ENCODE data around the gene AGK. TPM values are rescaled to one million over a fixed set of nuclear protein-coding genes. Genes with fewer than 3 reads are reported as not detected.

Gene AGK
- total and polyA plus RNA-seq, 2 of the 8 experiments (the other 6 are each of a cell fraction or from before 2014, with no cell fraction given), result 25.8 to 34.0 TPM

DNA sequence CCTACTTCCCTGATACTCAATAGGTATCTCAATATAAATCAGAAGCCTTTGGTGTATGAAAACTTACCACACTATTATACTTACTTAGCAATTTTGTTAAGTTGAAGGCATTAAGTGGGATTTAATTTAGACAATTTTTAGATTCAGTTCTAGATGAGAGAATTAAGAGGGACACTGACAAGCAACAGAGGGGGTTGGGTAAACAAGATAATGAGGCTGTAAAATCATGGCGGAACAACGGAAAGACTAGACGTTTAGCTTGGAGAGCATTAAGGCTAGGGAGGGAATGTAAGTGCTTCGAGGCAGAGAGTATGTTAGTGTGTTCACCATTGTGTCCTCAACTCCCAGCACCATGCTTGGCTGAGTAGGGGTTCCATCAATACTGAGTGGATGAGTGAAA lies 79.4 kb downstream of the AGK start (continued):
- TF ChIP-seq, protein P1, sequence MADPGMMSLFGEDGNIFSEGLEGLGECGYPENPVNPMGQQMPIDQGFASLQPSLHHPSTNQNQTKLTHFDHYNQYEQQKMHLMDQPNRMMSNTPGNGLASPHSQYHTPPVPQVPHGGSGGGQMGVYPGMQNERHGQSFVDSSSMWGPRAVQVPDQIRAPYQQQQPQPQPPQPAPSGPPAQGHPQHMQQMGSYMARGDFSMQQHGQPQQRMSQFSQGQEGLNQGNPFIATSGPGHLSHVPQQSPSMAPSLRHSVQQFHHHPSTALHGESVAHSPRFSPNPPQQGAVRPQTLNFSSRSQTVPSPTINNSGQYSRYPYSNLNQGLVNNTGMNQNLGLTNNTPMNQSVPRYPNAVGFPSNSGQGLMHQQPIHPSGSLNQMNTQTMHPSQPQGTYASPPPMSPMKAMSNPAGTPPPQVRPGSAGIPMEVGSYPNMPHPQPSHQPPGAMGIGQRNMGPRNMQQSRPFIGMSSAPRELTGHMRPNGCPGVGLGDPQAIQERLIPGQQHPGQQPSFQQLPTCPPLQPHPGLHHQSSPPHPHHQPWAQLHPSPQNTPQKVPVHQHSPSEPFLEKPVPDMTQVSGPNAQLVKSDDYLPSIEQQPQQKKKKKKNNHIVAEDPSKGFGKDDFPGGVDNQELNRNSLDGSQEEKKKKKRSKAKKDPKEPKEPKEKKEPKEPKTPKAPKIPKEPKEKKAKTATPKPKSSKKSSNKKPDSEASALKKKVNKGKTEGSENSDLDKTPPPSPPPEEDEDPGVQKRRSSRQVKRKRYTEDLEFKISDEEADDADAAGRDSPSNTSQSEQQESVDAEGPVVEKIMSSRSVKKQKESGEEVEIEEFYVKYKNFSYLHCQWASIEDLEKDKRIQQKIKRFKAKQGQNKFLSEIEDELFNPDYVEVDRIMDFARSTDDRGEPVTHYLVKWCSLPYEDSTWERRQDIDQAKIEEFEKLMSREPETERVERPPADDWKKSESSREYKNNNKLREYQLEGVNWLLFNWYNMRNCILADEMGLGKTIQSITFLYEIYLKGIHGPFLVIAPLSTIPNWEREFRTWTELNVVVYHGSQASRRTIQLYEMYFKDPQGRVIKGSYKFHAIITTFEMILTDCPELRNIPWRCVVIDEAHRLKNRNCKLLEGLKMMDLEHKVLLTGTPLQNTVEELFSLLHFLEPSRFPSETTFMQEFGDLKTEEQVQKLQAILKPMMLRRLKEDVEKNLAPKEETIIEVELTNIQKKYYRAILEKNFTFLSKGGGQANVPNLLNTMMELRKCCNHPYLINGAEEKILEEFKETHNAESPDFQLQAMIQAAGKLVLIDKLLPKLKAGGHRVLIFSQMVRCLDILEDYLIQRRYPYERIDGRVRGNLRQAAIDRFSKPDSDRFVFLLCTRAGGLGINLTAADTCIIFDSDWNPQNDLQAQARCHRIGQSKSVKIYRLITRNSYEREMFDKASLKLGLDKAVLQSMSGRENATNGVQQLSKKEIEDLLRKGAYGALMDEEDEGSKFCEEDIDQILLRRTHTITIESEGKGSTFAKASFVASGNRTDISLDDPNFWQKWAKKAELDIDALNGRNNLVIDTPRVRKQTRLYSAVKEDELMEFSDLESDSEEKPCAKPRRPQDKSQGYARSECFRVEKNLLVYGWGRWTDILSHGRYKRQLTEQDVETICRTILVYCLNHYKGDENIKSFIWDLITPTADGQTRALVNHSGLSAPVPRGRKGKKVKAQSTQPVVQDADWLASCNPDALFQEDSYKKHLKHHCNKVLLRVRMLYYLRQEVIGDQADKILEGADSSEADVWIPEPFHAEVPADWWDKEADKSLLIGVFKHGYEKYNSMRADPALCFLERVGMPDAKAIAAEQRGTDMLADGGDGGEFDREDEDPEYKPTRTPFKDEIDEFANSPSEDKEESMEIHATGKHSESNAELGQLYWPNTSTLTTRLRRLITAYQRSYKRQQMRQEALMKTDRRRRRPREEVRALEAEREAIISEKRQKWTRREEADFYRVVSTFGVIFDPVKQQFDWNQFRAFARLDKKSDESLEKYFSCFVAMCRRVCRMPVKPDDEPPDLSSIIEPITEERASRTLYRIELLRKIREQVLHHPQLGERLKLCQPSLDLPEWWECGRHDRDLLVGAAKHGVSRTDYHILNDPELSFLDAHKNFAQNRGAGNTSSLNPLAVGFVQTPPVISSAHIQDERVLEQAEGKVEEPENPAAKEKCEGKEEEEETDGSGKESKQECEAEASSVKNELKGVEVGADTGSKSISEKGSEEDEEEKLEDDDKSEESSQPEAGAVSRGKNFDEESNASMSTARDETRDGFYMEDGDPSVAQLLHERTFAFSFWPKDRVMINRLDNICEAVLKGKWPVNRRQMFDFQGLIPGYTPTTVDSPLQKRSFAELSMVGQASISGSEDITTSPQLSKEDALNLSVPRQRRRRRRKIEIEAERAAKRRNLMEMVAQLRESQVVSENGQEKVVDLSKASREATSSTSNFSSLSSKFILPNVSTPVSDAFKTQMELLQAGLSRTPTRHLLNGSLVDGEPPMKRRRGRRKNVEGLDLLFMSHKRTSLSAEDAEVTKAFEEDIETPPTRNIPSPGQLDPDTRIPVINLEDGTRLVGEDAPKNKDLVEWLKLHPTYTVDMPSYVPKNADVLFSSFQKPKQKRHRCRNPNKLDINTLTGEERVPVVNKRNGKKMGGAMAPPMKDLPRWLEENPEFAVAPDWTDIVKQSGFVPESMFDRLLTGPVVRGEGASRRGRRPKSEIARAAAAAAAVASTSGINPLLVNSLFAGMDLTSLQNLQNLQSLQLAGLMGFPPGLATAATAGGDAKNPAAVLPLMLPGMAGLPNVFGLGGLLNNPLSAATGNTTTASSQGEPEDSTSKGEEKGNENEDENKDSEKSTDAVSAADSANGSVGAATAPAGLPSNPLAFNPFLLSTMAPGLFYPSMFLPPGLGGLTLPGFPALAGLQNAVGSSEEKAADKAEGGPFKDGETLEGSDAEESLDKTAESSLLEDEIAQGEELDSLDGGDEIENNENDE (IDR thresholded peaks at IDR 0.05; ENCODE audit: insufficient replicate concordance, low read length), result no peak
- TF ChIP-seq FOSL1 (IDR thresholded peaks at IDR 0.05; ENCODE audit: insufficient read depth, low read depth, low read length) (no peak), CEBPB (IDR thresholded peaks at IDR 0.05; ENCODE audit: low read depth, low read length) (no peak), SP1 (IDR thresholded peaks at IDR 0.05; ENCODE audit: low read depth, low read length) (no peak), JUND (IDR thresholded peaks at IDR 0.05; ENCODE audit: low read length) (no peak), EP300 (IDR thresholded peaks at IDR 0.05; ENCODE audit: borderline replicate concordance in 1 of 2, low read depth in 2 of 2, low read length in 2 of 2) (no peak), KDM1A (IDR thresholded peaks at IDR 0.05; ENCODE audit: borderline replicate concordance, low read length) (no peak), CBX8 (IDR thresholded peaks at IDR 0.05; ENCODE audit: borderline replicate concordance, low read depth, low read length) (no peak), CHD1 (IDR thresholded peaks at IDR 0.05; ENCODE audit: low read depth, low read length) (no peak)
- TF ChIP-seq, protein P2, sequence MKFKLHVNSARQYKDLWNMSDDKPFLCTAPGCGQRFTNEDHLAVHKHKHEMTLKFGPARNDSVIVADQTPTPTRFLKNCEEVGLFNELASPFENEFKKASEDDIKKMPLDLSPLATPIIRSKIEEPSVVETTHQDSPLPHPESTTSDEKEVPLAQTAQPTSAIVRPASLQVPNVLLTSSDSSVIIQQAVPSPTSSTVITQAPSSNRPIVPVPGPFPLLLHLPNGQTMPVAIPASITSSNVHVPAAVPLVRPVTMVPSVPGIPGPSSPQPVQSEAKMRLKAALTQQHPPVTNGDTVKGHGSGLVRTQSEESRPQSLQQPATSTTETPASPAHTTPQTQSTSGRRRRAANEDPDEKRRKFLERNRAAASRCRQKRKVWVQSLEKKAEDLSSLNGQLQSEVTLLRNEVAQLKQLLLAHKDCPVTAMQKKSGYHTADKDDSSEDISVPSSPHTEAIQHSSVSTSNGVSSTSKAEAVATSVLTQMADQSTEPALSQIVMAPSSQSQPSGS (IDR thresholded peaks at IDR 0.05; ENCODE audit: low read length), result no peak
